Measurements from ENCODE around the gene SLC1A5.

- no peak for TF ChIP-seq POLR2A (IDR thresholded peaks at IDR 0.05)
- TF ChIP-seq, protein P1, sequence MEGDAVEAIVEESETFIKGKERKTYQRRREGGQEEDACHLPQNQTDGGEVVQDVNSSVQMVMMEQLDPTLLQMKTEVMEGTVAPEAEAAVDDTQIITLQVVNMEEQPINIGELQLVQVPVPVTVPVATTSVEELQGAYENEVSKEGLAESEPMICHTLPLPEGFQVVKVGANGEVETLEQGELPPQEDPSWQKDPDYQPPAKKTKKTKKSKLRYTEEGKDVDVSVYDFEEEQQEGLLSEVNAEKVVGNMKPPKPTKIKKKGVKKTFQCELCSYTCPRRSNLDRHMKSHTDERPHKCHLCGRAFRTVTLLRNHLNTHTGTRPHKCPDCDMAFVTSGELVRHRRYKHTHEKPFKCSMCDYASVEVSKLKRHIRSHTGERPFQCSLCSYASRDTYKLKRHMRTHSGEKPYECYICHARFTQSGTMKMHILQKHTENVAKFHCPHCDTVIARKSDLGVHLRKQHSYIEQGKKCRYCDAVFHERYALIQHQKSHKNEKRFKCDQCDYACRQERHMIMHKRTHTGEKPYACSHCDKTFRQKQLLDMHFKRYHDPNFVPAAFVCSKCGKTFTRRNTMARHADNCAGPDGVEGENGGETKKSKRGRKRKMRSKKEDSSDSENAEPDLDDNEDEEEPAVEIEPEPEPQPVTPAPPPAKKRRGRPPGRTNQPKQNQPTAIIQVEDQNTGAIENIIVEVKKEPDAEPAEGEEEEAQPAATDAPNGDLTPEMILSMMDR (IDR thresholded peaks at IDR 0.05), result no peak
These were observed 3.1 kb downstream of the SLC1A5 start for GRCh38 chr19:46785054-46785979.
